Dedifferentiated amniotic fluid mesenchymal stem cell (primary cell): ENCODE results near the gene AP1G1.
"Not testable (repeated sequence)": the region's sequence is repeated elsewhere in the genome, so short reads cannot be mapped to it uniquely, and the experiment has no call there.

Experiments used
- DNase-seq: peaks from one replicate; pipeline ENCODE4 v3.0.0-alpha.2; 2016; ENCODE audit errors: extremely low spot score

AP1G1 gene

GRCh38 chr16:71706046-71706445 lies 102.6 kb downstream of the AP1G1 start:
- DNase-seq: no peak

- DNase-seq: no peak
Observed at GRCh38 chr16:71703333-71703732, 105.3 kb downstream of the AP1G1 start.

GRCh38 chr16:71700831-71701230 lies 107.8 kb downstream of the AP1G1 start:
- no peak for DNase-seq

GRCh38 chr16:71698491-71698890 lies 110.1 kb downstream of the AP1G1 start:
- DNase-seq: no peak

- DNase-seq: no peak
Observed at GRCh38 chr16:71693164-71693563, 115.5 kb downstream of the AP1G1 start.

- no peak for DNase-seq
Observed at GRCh38 chr16:71689901-71690300, 118.7 kb downstream of the AP1G1 start.

GRCh38 chr16:71687861-71688260 lies 120.8 kb downstream of the AP1G1 start:
- DNase-seq: no peak

- DNase-seq: not testable (repeated sequence)
Observed at GRCh38 chr16:71684280-71684679, 124.4 kb downstream of the AP1G1 start.

GRCh38 chr16:71681360-71681759 lies 127.3 kb downstream of the AP1G1 start:
- DNase-seq: no peak
